Smooth muscle cell (in vitro differentiated cells): ENCODE measurements around the gene UCK1. TPM values are rescaled to one million over a fixed set of nuclear protein-coding genes. Genes with fewer than 3 reads are reported as not detected.

Experiments
- DNase-seq: peaks from one replicate; lab custom pipeline; 2025; ENCODE audit not compliant: unreplicated experiment; lab: John Stamatoyannopoulos, UW
- H2AFZ ChIP-seq: fragments of 200-600 bp; sonication (generic); 2 replicates; pipeline ENCODE4 v1.6.0; 2016; ENCODE audit warnings: antibody characterized with exemption, low read depth, mild to moderate bottlenecking
- H3F3A ChIP-seq: fragments of 200-600 bp; sonication (generic); 2 replicates; pipeline ENCODE4 v1.6.0; 2017; ENCODE audit warnings: antibody characterized with exemption, low read depth
- H3K27ac ChIP-seq: fragments of 200-600 bp; sonication (generic); 2 replicates; pipeline ENCODE4 v1.5.1; 2016; ENCODE audit warnings: low read depth, mild to moderate bottlenecking
- H3K27me3 ChIP-seq: fragments of 200-600 bp; sonication (generic); 2 replicates; pipeline ENCODE4 v1.6.1; 2016; ENCODE audit warnings: low read depth, mild to moderate bottlenecking
- H3K36me3 ChIP-seq: fragments of 200-600 bp; sonication (generic); 2 replicates; pipeline ENCODE4 v1.5.1; 2016; ENCODE audit warnings: low read depth
- H3K4me1 ChIP-seq: fragments of 200-600 bp; sonication (generic); 2 replicates; pipeline ENCODE4 v1.5.1; 2016; ENCODE audit warnings: low read depth
- H3K4me2 ChIP-seq: fragments of 200-600 bp; sonication (generic); 2 replicates; pipeline ENCODE4 v1.6.0; 2016; ENCODE audit warnings: mild to moderate bottlenecking
- H3K4me3 ChIP-seq: fragments of 200-600 bp; sonication (generic); 2 replicates; pipeline ENCODE4 v1.5.1; 2016; ENCODE audit warnings: mild to moderate bottlenecking
- H3K79me2 ChIP-seq: fragments of 200-600 bp; sonication (generic); 2 replicates; pipeline ENCODE4 v1.6.0; 2016; ENCODE audit warnings: low read depth, mild to moderate bottlenecking
- H3K9ac ChIP-seq: fragments of 200-600 bp; sonication (generic); 2 replicates; pipeline ENCODE4 v1.6.0; 2016; ENCODE audit warnings: low read depth
- H3K9me3 ChIP-seq: fragments of 200-600 bp; sonication (generic); replicated peaks from 2 replicates; pipeline ENCODE4 v1.5.1; 2016; ENCODE audit warnings: low read depth
- H4K20me1 ChIP-seq: fragments of 200-600 bp; sonication (generic); 2 replicates; pipeline ENCODE4 v1.6.0; 2016; ENCODE audit warnings: low read depth
- WGBS: methylation state at CpG from one replicate; pipeline ENCODE4 v1.1.7; 2016; ENCODE audit warnings: low lambda C conversion rate; 5-methylcytosine and 5-hydroxymethylcytosine counted together
- polyA plus RNA-seq: library from polyadenylated mRNA; unstranded; fragments of >200 nt; fragmentation: Nextera tagmentation; extraction: Ambion mirVana; gene quantifications from 2 replicates; pipeline ENCODE4 v1.2.1, GENCODE V29; 2016
- total RNA-seq: library from RNA; depleted of rRNA; stranded (reverse); fragments of >200 nt; gene quantifications from 2 replicates; pipeline ENCODE4 v1.2.3, GENCODE V29; 2014
- TF ChIP-seq, protein P1 (sequence below): fragments of 200-600 bp; sonication (generic); IDR thresholded peaks from 2 replicates; pipeline ENCODE4 v1.5.1; 2017; ENCODE audit warnings: borderline replicate concordance, mild to moderate bottlenecking, antibody characterized with exemption; ENCODE audit not compliant: insufficient read depth, poor library complexity, severe bottlenecking

The UCK1 gene
- total and polyA plus RNA-seq, 2 experiments from 2014 or later = 9.7 to 20.2 TPM

DNA sequence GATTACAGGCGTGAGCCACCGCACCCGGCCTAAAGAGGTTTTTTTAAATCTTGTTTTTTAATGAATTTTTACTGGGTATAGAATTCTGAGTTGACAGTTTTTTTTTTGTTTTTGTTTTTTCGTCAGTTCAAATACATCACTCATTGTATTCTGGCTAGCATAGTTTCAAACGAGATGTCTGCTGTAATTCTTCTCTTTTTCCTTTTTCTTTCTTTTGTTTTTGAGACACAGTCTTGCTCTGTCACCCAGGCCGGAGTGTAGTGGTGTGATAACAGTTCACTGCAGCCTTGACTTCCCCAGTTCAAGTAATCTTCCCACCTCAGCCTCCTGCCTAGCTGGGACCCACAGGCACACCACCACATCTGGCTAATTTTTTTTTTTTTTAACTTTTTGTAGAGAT lies 12.1 kb upstream of the UCK1 start:
- Histone ChIP-seq H3K4me1 (no peaks in the 10 kb centered on the region), H3K9ac (no peak overlapping the region), H3K27me3 (peaks cover 3% of the 10 kb centered on the region), H3F3A (no peaks in the 10 kb centered on the region), H3K9me3 (peaks cover 3% of the 10 kb centered on the region), H3K79me2 (no peaks in the 10 kb centered on the region), H4K20me1 (no peaks in the 10 kb centered on the region), H2AFZ (no peak overlapping the region), H3K36me3 (no peaks in the 10 kb centered on the region), H3K4me3 (no peak overlapping the region), H3K27ac (no peak overlapping the region), H3K4me2 (no peak overlapping the region)
- DNase-seq = no peak
- WGBS = 90% methylated on average over 6 of the region's 6 CpGs
- TF ChIP-seq, protein P1, sequence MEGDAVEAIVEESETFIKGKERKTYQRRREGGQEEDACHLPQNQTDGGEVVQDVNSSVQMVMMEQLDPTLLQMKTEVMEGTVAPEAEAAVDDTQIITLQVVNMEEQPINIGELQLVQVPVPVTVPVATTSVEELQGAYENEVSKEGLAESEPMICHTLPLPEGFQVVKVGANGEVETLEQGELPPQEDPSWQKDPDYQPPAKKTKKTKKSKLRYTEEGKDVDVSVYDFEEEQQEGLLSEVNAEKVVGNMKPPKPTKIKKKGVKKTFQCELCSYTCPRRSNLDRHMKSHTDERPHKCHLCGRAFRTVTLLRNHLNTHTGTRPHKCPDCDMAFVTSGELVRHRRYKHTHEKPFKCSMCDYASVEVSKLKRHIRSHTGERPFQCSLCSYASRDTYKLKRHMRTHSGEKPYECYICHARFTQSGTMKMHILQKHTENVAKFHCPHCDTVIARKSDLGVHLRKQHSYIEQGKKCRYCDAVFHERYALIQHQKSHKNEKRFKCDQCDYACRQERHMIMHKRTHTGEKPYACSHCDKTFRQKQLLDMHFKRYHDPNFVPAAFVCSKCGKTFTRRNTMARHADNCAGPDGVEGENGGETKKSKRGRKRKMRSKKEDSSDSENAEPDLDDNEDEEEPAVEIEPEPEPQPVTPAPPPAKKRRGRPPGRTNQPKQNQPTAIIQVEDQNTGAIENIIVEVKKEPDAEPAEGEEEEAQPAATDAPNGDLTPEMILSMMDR = no peak

DNA sequence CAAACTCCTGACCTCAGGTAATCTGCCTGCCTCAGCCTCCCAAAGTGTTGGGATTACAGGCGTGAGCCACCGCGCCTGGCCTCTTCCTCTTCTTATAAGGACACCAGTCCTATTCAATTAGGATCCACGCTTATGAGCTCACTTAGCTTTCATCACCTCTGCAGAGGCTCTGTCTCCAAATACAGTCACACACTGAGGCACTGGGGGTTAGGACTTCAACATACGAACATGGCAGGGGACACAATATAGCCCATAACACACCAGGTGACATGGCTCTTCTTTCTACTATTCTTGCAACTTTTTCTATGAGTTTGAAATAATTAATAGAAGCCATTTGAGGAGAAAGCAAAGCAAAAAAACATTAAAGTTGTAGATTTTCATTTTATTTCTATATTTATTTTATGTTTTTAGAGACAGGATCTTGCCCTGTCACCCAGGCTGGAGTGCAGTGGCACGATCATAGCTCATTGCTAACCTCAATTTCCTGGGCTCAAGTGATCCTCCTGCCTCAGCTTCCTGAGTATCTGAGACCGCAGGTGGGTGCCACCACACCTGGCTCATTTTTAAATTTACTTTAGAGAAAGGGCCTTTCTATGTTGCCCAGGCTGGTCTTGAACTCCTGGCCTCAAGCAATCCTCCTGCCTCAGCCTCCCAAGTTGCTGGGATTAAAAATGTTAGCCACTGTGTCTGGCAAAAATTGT lies 8.3 kb upstream of the UCK1 start:
- peaks cover 3% of the 10 kb centered on the region for H3K9me3 ChIP-seq
- no peaks in the 10 kb centered on the region for H3K79me2 ChIP-seq
- no peak overlapping the region for H2AFZ ChIP-seq
- no peak for DNase-seq
- H3K27ac ChIP-seq = no peak overlapping the region
- H3F3A ChIP-seq = no peaks in the 10 kb centered on the region
- H3K4me3 ChIP-seq = no peak overlapping the region
- H3K9ac ChIP-seq = no peak overlapping the region
- H3K4me1 ChIP-seq = no peaks in the 10 kb centered on the region
- no peaks in the 10 kb centered on the region for H3K27me3 ChIP-seq
- TF ChIP-seq, protein P1 = no peak
- H4K20me1 ChIP-seq = no peaks in the 10 kb centered on the region
- 97% methylated on average over 7 of the region's 7 CpGs for WGBS
- H3K36me3 ChIP-seq = no peaks in the 10 kb centered on the region
- no peak overlapping the region for H3K4me2 ChIP-seq

DNA sequence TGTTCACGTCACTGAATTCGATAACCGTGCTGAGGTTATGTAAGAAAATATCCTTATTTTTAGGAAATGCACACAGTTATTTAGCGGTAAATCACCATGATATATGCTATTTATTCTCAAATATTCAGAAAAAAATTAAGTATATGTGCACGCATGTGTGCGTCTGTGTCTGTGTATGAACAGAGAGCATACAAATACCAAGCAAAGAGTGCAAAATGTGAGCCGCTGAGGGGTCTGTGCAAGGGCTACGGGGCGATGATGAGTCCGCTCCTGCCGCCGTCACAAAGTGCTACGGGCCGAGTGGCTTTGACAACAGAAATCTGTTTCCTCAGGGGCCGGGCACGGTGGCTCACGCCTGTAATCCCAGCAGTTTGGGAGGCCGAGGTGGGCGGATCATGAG lies 6.9 kb upstream of the UCK1 start:
- TF ChIP-seq, protein P1 = no peak
- H3K9me3 ChIP-seq = no peaks in the 10 kb centered on the region
- no peaks in the 10 kb centered on the region for H3K27me3 ChIP-seq
- no peak overlapping the region for H3K27ac ChIP-seq
- no peaks in the 10 kb centered on the region for H3K4me1 ChIP-seq
- H4K20me1 ChIP-seq = no peaks in the 10 kb centered on the region
- no peaks in the 10 kb centered on the region for H3K79me2 ChIP-seq
- H3K9ac ChIP-seq = no peak overlapping the region
- H3K4me3 ChIP-seq = no peak overlapping the region
- H3K36me3 ChIP-seq = no peaks in the 10 kb centered on the region
- no peak overlapping the region for H2AFZ ChIP-seq
- WGBS = 95% methylated on average over 19 of the region's 19 CpGs
- no peak for DNase-seq
- no peaks in the 10 kb centered on the region for H3F3A ChIP-seq
- H3K4me2 ChIP-seq = no peak overlapping the region

DNA sequence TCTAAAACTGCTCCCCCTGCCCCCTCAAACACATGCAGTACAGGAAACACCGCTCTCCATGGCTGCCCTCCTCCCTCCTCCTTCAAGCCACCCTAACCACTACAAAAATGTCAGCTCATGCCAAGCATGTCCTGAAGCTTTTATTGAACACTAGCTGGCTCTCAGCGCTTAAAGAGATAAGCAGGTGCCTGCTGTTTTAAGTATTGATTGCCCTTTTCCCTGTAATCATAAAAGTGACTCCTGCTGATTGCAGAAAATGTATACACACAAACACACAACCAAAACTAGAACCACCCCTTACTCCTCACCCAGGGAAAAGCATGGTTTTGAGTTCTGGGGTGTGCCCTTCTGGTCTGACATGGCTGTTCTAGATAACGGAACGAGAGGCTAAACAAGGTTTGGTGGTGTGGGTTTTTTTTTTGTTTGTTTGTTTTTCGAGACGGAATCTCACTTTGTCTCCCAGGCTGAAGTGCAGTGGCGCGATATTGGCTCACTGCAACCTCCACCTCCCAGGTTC lies 3.7 kb upstream of the UCK1 start:
- H3K36me3 ChIP-seq = no peaks in the 10 kb centered on the region
- TF ChIP-seq, protein P1 = no peak
- H2AFZ ChIP-seq = no peak overlapping the region
- no peak overlapping the region for H3K27ac ChIP-seq
- no peak overlapping the region for H3K4me2 ChIP-seq
- DNase-seq = no peak
- 86% methylated on average over 8 of the region's 8 CpGs for WGBS
- no peak overlapping the region for H3K4me3 ChIP-seq
- no peak overlapping the region for H3K9ac ChIP-seq
- no peaks in the 10 kb centered on the region for H3K27me3 ChIP-seq
- H3K4me1 ChIP-seq = peaks cover 6% of the 10 kb centered on the region
- no peaks in the 10 kb centered on the region for H3F3A ChIP-seq
- no peaks in the 10 kb centered on the region for H3K9me3 ChIP-seq
- peaks cover 6% of the 10 kb centered on the region for H3K79me2 ChIP-seq
- H4K20me1 ChIP-seq = no peaks in the 10 kb centered on the region
